DOHH2 (cell line): ENCODE results near the gene TUBG2.

Experiments used
- H3F3A ChIP-seq: fragments of 200-600 bp; sonication (generic), shearing (Covaris generic); 2 replicates; pipeline ENCODE4 v1.6.0; 2016; ENCODE audit warnings: antibody characterized with exemption, mild to moderate bottlenecking; ENCODE audit not compliant: control insufficient read depth, insufficient read depth
- H3K27ac ChIP-seq: fragments of 200-600 bp; sonication (generic); 2 replicates; pipeline ENCODE4 v1.5.1; 2014; ENCODE audit warnings: low read depth, mild to moderate bottlenecking, low read length, moderate library complexity
- H3K27me3 ChIP-seq: fragments of 200-600 bp; sonication (generic); 2 replicates; pipeline ENCODE4 v1.6.1; 2014; ENCODE audit warnings: mild to moderate bottlenecking, low read length, mixed read lengths; ENCODE audit not compliant: control insufficient read depth
- H3K36me3 ChIP-seq: fragments of 200-600 bp; sonication (generic); 2 replicates; pipeline ENCODE4 v1.6.1; 2014; ENCODE audit warnings: mild to moderate bottlenecking, low read length, moderate library complexity, mixed read lengths; ENCODE audit not compliant: control insufficient read depth
- H3K4me1 ChIP-seq: fragments of 200-600 bp; sonication (generic); 2 replicates; pipeline ENCODE4 v1.6.1; 2014; ENCODE audit warnings: mild to moderate bottlenecking, low read length, mixed read lengths; ENCODE audit not compliant: control insufficient read depth
- H3K4me2 ChIP-seq: fragments of 200-600 bp; sonication (generic); 2 replicates; pipeline ENCODE4 v1.6.0; 2014; ENCODE audit warnings: mild to moderate bottlenecking, low read length, moderate library complexity
- H3K4me3 ChIP-seq: fragments of 200-600 bp; sonication (generic); 2 replicates; pipeline ENCODE4 v1.5.1; 2014; ENCODE audit warnings: mild to moderate bottlenecking, low read length, mixed read lengths
- H3K79me2 ChIP-seq: fragments of 200-600 bp; sonication (generic); 2 replicates; pipeline ENCODE4 v1.6.1; 2014; ENCODE audit warnings: mild to moderate bottlenecking, low read length, mixed read lengths; ENCODE audit not compliant: control insufficient read depth
- H3K9me2 ChIP-seq: fragments of 200-600 bp; sonication (generic); replicated peaks from 2 replicates; pipeline ENCODE4 v1.6.1; 2014; ENCODE audit warnings: mild to moderate bottlenecking, low read length, mixed read lengths; ENCODE audit not compliant: control insufficient read depth
- H3K9me3 ChIP-seq: fragments of 200-600 bp; sonication (generic); 2 replicates; pipeline ENCODE4 v1.6.1; 2014; ENCODE audit warnings: antibody characterized with exemption, low read length, mixed read lengths; ENCODE audit not compliant: control insufficient read depth, insufficient read depth
- H4K20me1 ChIP-seq: fragments of 200-600 bp; sonication (generic); 2 replicates; pipeline ENCODE4 v1.6.0; 2014; ENCODE audit warnings: low read depth, mild to moderate bottlenecking, antibody characterized with exemption, low read length, moderate library complexity; ENCODE audit not compliant: control insufficient read depth, insufficient read depth
- TF ChIP-seq, protein P1 (sequence below): fragments of 200-600 bp; sonication (generic); IDR thresholded peaks from one replicate; pipeline ENCODE4 v1.5.1; 2014; ENCODE audit warnings: antibody characterized with exemption, mild to moderate bottlenecking, low read depth, low read length; ENCODE audit not compliant: poor library complexity, severe bottlenecking

Gene TUBG2

GRCh38 chr17:42709561-42709960 lies 50.5 kb downstream of the TUBG2 start:
- Histone ChIP-seq H3K36me3 (peaks cover 77% of the 10 kb centered on the region), H4K20me1 (no peaks in the 10 kb centered on the region), H3K9me2 (no peaks in the 10 kb centered on the region), H3K9me3 (no peaks in the 10 kb centered on the region), H3K27ac (no peak overlapping the region), H3F3A (no peaks in the 10 kb centered on the region), H3K27me3 (no peaks in the 10 kb centered on the region), H3K4me3 (no peak overlapping the region), H3K4me1 (no peaks in the 10 kb centered on the region), H3K4me2 (no peak overlapping the region), H3K79me2 (no peaks in the 10 kb centered on the region)
- TF ChIP-seq, protein P1, sequence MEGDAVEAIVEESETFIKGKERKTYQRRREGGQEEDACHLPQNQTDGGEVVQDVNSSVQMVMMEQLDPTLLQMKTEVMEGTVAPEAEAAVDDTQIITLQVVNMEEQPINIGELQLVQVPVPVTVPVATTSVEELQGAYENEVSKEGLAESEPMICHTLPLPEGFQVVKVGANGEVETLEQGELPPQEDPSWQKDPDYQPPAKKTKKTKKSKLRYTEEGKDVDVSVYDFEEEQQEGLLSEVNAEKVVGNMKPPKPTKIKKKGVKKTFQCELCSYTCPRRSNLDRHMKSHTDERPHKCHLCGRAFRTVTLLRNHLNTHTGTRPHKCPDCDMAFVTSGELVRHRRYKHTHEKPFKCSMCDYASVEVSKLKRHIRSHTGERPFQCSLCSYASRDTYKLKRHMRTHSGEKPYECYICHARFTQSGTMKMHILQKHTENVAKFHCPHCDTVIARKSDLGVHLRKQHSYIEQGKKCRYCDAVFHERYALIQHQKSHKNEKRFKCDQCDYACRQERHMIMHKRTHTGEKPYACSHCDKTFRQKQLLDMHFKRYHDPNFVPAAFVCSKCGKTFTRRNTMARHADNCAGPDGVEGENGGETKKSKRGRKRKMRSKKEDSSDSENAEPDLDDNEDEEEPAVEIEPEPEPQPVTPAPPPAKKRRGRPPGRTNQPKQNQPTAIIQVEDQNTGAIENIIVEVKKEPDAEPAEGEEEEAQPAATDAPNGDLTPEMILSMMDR: no peak
